Loucy (cell line): ENCODE measurements around the gene BANF2.

Experiments
- H2AFZ ChIP-seq: fragments of 200-600 bp; sonication (generic); 2 replicates; pipeline ENCODE4 v1.6.0; 2016; ENCODE audit warnings: antibody characterized with exemption, mild to moderate bottlenecking, low read length, moderate library complexity
- H3F3A ChIP-seq: fragments of 200-600 bp; 2 replicates; pipeline ENCODE4 v1.6.0; 2016; ENCODE audit warnings: antibody characterized with exemption, low read depth, mild to moderate bottlenecking
- H3K27me3 ChIP-seq: fragments of 200-600 bp; sonication (generic); 2 replicates; pipeline ENCODE4 v1.6.1; 2014; ENCODE audit warnings: low read length, mild to moderate bottlenecking; ENCODE audit not compliant: insufficient read depth, poor library complexity, severe bottlenecking
- H3K36me3 ChIP-seq: fragments of 200-600 bp; sonication (generic); 2 replicates; pipeline ENCODE4 v1.6.1; 2016; ENCODE audit warnings: low read length; ENCODE audit not compliant: insufficient read depth
- H3K4me1 ChIP-seq: fragments of 200-600 bp; sonication (generic); 2 replicates; pipeline ENCODE4 v1.5.1; 2014; ENCODE audit warnings: low read length, mild to moderate bottlenecking; ENCODE audit not compliant: insufficient read depth, poor library complexity, severe bottlenecking
- H3K4me2 ChIP-seq: fragments of 200-600 bp; sonication (generic); 2 replicates; pipeline ENCODE4 v1.6.0; 2014; ENCODE audit warnings: antibody characterized with exemption, low read length, low read depth, mild to moderate bottlenecking; ENCODE audit not compliant: poor library complexity, severe bottlenecking
- H3K4me3 ChIP-seq: fragments of 200-600 bp; sonication (generic); 2 replicates; pipeline ENCODE4 v1.5.1; 2014; ENCODE audit warnings: low read length, mild to moderate bottlenecking, mixed read lengths; ENCODE audit not compliant: poor library complexity, severe bottlenecking
- H3K79me2 ChIP-seq: fragments of 200-600 bp; sonication (generic); 2 replicates; pipeline ENCODE4 v1.6.1; 2014; ENCODE audit warnings: low read length; ENCODE audit not compliant: insufficient read depth
- H3K9ac ChIP-seq: fragments of 200-600 bp; sonication (generic); 2 replicates; pipeline ENCODE4 v1.6.0; 2014; ENCODE audit warnings: mild to moderate bottlenecking, low read depth, low read length, moderate library complexity; ENCODE audit not compliant: poor library complexity, severe bottlenecking
- H3K9me2 ChIP-seq: fragments of 200-600 bp; sonication (generic); replicated peaks from 2 replicates; pipeline ENCODE4 v1.6.1; 2016; ENCODE audit warnings: low read depth, low read length, mixed read lengths
- H3K9me3 ChIP-seq: fragments of 200-600 bp; sonication (generic); 2 replicates; pipeline ENCODE4 v1.6.1; 2014; ENCODE audit warnings: mild to moderate bottlenecking, antibody characterized with exemption, low read length, low read depth; ENCODE audit not compliant: insufficient read depth
- H4K20me1 ChIP-seq: fragments of 200-600 bp; sonication (generic); 2 replicates; pipeline ENCODE4 v1.6.0; 2014; ENCODE audit warnings: antibody characterized with exemption, low read length, mild to moderate bottlenecking; ENCODE audit not compliant: insufficient read depth, poor library complexity, severe bottlenecking
- EZH2phosphoT487 ChIP-seq: fragments of 200-600 bp; IDR thresholded peaks from 2 replicates; pipeline ENCODE4 v1.6.1; 2018; ENCODE audit warnings: antibody characterized with exemption, mild to moderate bottlenecking, moderate library complexity, borderline replicate concordance
- TF ChIP-seq, protein P1 (sequence below): fragments of 200-600 bp; sonication (generic); conservative IDR thresholded peaks from 2 replicates; pipeline ENCODE4 v1.5.1; 2014; ENCODE audit warnings: mild to moderate bottlenecking, antibody characterized with exemption, low read length

The BANF2 gene

DNA sequence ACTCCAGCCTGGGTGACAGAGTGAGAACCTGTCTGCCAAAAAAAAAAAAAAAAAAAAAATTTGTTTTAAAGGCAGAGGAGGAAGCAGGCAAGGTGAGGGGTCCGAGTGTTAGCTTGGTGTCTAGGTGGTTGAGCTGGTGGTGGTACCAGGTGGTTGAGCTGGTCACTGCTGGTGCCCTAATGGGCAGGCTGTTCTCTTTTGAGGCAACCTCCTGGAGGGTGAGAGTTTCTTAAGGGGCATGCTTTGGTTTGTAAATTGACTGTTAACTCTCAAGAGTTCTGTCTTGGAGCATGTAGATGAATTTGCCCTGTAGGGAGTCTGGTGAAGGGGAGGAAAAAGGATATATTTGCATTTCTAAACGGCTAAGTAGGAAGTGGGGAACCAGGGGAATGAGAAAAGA lies 52.7 kb downstream of the BANF2 start:
- Histone ChIP-seq H3K4me2 (no peak overlapping the region), H3K36me3 (no peaks in the 10 kb centered on the region), H3F3A (no peaks in the 10 kb centered on the region), H3K4me3 (no peak overlapping the region), H3K9ac (no peak overlapping the region), H4K20me1 (no peaks in the 10 kb centered on the region), H3K4me1 (no peaks in the 10 kb centered on the region), H2AFZ (no peak overlapping the region), H3K9me3 (no peaks in the 10 kb centered on the region), H3K27me3 (no peaks in the 10 kb centered on the region), H3K9me2 (no peaks in the 10 kb centered on the region), H3K79me2 (no peaks in the 10 kb centered on the region)
- TF ChIP-seq EZH2phosphoT487: no peak
- TF ChIP-seq, protein P1, sequence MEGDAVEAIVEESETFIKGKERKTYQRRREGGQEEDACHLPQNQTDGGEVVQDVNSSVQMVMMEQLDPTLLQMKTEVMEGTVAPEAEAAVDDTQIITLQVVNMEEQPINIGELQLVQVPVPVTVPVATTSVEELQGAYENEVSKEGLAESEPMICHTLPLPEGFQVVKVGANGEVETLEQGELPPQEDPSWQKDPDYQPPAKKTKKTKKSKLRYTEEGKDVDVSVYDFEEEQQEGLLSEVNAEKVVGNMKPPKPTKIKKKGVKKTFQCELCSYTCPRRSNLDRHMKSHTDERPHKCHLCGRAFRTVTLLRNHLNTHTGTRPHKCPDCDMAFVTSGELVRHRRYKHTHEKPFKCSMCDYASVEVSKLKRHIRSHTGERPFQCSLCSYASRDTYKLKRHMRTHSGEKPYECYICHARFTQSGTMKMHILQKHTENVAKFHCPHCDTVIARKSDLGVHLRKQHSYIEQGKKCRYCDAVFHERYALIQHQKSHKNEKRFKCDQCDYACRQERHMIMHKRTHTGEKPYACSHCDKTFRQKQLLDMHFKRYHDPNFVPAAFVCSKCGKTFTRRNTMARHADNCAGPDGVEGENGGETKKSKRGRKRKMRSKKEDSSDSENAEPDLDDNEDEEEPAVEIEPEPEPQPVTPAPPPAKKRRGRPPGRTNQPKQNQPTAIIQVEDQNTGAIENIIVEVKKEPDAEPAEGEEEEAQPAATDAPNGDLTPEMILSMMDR: no peak

DNA sequence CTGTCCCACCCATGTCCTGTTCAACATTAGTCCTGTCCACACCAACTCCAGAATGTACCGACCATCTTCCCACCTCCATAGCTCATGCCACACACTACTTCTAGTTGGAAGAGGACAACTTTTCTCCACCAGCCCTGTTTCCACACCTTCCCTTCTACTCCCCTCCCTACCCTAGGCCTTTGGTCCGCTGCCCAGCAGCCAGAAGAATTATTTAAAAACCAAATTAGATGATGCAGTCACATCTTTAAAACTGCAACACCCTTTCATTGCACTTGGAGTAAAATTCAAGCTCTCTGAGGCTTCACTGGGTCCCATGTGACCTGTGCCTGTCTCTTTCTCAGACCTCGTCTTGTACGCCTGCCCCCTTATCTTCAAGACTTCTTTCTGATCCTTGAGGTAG lies 53.8 kb downstream of the BANF2 start:
- no peak overlapping the region for H2AFZ ChIP-seq
- H3K4me3 ChIP-seq: no peak overlapping the region
- TF ChIP-seq, protein P1: no peak
- no peak for TF ChIP-seq EZH2phosphoT487
- 0 out of 2 replicates have a peak, but pooled peaks cover 7% of the 10 kb centered on the region for H3K9me3 ChIP-seq
- no peaks in the 10 kb centered on the region for H3F3A ChIP-seq
- H3K79me2 ChIP-seq: no peaks in the 10 kb centered on the region
- no peaks in the 10 kb centered on the region for H3K9me2 ChIP-seq
- no peaks in the 10 kb centered on the region for H3K27me3 ChIP-seq
- no peaks in the 10 kb centered on the region for H4K20me1 ChIP-seq
- no peaks in the 10 kb centered on the region for H3K36me3 ChIP-seq
- no peak overlapping the region for H3K9ac ChIP-seq
- H3K4me2 ChIP-seq: no peak overlapping the region
- H3K4me1 ChIP-seq: no peaks in the 10 kb centered on the region

DNA sequence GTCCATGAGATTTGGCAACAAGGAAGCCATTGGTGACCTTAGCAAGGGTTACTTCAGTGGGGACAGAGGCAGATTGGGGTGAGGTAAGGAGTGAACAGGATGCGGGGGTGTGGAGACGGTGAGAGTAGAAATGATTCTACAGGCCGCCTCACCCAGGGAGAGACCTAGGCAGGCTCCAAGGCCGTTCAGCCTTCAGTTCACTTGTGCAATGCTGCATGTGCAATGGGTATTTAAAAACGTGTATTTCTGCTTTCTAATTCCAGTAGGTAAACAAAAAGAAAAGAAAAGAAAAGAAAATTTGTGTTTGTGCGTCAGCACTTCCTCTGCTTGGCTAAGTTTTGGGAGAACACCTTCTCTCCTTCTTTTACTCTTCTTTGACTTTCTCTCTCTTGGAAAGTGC lies 56.8 kb downstream of the BANF2 start:
- TF ChIP-seq EZH2phosphoT487: no peak
- TF ChIP-seq, protein P1: no peak
- no peaks in the 10 kb centered on the region for H4K20me1 ChIP-seq

More for the DNA sequence above, 56.8 kb downstream of the BANF2 start:
- H3K27me3 ChIP-seq: no peaks in the 10 kb centered on the region
- no peaks in the 10 kb centered on the region for H3K79me2 ChIP-seq
- no peaks in the 10 kb centered on the region for H3F3A ChIP-seq
- no peak overlapping the region for H3K9ac ChIP-seq
- no peak overlapping the region for H3K4me2 ChIP-seq
- H3K9me3 ChIP-seq: 0 out of 2 replicates have a peak, but pooled peaks cover 7% of the 10 kb centered on the region
- H3K36me3 ChIP-seq: no peaks in the 10 kb centered on the region
- no peak overlapping the region for H2AFZ ChIP-seq
- no peak overlapping the region for H3K4me3 ChIP-seq
- H3K4me1 ChIP-seq: no peaks in the 10 kb centered on the region
- no peaks in the 10 kb centered on the region for H3K9me2 ChIP-seq
